GM12878 (cell line): ENCODE measurements around the gene FGFBP3.

Experiments
- BHLHE40 ChIP-seq, 2 experiments: fragments of 450-650 bp in 1 of 2; IDR thresholded peaks; 2 replicates each; pipeline ENCODE4 v1.6.1; 2011 to 2017; ENCODE audit warnings: low read depth in 2 of 2, borderline replicate concordance in 1 of 2, improper control_type of control experiment in 1 of 2, low read length in 1 of 2, mild to moderate bottlenecking in 1 of 2
- FOXK2 ChIP-seq: fragments of 450-650 bp; IDR thresholded peaks from 2 replicates; pipeline ENCODE4 v1.6.1; 2017; ENCODE audit warnings: mild to moderate bottlenecking, moderate library complexity
- HDGF ChIP-seq: fragments of 450-650 bp; IDR thresholded peaks from 2 replicates; pipeline ENCODE4 v1.6.1; 2016; ENCODE audit warnings: antibody characterized with exemption
- JUNB ChIP-seq: IDR thresholded peaks from 2 replicates; pipeline ENCODE4 v1.6.1; 2016; ENCODE audit warnings: antibody characterized with exemption, mild to moderate bottlenecking
- MYC ChIP-seq: IDR thresholded peaks from 2 replicates; pipeline ENCODE4 v1.6.1; 2011; ENCODE audit warnings: mild to moderate bottlenecking, low read length, moderate library complexity, inconsistent platforms; ENCODE audit not compliant: insufficient read depth, insufficient replicate concordance, insufficient read length, severe bottlenecking
- POLR2AphosphoS5 ChIP-seq: IDR thresholded peaks from 2 replicates; pipeline ENCODE4 v1.6.1; 2011; ENCODE audit warnings: mild to moderate bottlenecking, low read length, inconsistent platforms
- SIX5 ChIP-seq: IDR thresholded peaks from 2 replicates; pipeline ENCODE4 v1.6.1; 2011; ENCODE audit warnings: mild to moderate bottlenecking, low read depth, low read length, moderate library complexity; ENCODE audit not compliant: severe bottlenecking
- TAF1 ChIP-seq: IDR thresholded peaks from 2 replicates; pipeline ENCODE4 v1.6.1; 2011; ENCODE audit warnings: mild to moderate bottlenecking, low read depth, low read length, borderline replicate concordance
- TF ChIP-seq, protein P1 (sequence below): fragments of 450-650 bp; IDR thresholded peaks from 2 replicates; pipeline ENCODE4 v1.6.1; 2016; ENCODE audit warnings: mild to moderate bottlenecking, moderate library complexity, borderline replicate concordance
- TF ChIP-seq, protein P2 (sequence below): IDR thresholded peaks from 2 replicates; pipeline ENCODE4 v1.6.1; 2012; ENCODE audit warnings: low read depth, low read length, improper control_type of control experiment
- TF ChIP-seq, protein P3 (sequence below), 3 experiments: IDR thresholded peaks in 2 of 3; conservative IDR thresholded peaks in 1 of 3; 2 replicates each; pipeline ENCODE4 v1.5.1; 2011; ENCODE audit warnings: low read depth in 3 of 3, low read length in 3 of 3, mild to moderate bottlenecking in 3 of 3, control low read depth in 2 of 3, moderate library complexity in 2 of 3, inconsistent platforms in 1 of 3, mixed read lengths in 1 of 3; ENCODE audit not compliant: control insufficient read depth in 2 of 3, insufficient read depth in 1 of 3; ENCODE audit errors: extremely low read depth in 1 of 3

DNA sequence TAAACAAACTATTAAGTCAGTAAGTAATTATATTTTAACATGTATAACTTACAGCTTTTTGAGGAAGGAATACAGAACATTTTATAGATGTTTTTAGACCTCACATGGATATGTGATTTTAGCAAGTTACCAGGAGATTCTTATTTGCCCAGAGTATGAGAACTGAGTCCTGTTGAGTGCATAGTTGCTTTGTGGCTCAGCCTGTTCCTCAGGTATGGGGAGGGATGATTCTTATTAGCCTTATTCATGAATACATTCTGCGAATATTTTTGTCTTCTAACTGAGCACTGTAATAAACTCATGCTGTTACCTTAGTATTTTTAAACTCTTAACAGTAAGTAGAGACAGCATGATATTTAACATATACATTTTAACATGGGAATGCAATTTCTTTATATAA, 32.1 kb upstream of the FGFBP3 start:
- TF ChIP-seq, protein P1, sequence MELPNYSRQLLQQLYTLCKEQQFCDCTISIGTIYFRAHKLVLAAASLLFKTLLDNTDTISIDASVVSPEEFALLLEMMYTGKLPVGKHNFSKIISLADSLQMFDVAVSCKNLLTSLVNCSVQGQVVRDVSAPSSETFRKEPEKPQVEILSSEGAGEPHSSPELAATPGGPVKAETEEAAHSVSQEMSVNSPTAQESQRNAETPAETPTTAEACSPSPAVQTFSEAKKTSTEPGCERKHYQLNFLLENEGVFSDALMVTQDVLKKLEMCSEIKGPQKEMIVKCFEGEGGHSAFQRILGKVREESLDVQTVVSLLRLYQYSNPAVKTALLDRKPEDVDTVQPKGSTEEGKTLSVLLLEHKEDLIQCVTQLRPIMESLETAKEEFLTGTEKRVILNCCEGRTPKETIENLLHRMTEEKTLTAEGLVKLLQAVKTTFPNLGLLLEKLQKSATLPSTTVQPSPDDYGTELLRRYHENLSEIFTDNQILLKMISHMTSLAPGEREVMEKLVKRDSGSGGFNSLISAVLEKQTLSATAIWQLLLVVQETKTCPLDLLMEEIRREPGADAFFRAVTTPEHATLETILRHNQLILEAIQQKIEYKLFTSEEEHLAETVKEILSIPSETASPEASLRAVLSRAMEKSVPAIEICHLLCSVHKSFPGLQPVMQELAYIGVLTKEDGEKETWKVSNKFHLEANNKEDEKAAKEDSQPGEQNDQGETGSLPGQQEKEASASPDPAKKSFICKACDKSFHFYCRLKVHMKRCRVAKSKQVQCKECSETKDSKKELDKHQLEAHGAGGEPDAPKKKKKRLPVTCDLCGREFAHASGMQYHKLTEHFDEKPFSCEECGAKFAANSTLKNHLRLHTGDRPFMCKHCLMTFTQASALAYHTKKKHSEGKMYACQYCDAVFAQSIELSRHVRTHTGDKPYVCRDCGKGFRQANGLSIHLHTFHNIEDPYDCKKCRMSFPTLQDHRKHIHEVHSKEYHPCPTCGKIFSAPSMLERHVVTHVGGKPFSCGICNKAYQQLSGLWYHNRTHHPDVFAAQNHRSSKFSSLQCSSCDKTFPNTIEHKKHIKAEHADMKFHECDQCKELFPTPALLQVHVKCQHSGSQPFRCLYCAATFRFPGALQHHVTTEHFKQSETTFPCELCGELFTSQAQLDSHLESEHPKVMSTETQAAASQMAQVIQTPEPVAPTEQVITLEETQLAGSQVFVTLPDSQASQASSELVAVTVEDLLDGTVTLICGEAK, result no peak
- TF ChIP-seq POLR2AphosphoS5 (no peak), SIX5 (no peak), BHLHE40 (IDR thresholded peaks at IDR 0.05; ENCODE audit: borderline replicate concordance in 1 of 2, low read depth in 2 of 2, low read length in 1 of 2) (no peak), MYC (no peak), HDGF (no peak), FOXK2 (no peak), JUNB (no peak), TAF1 (no peak)
- TF ChIP-seq, protein P2, sequence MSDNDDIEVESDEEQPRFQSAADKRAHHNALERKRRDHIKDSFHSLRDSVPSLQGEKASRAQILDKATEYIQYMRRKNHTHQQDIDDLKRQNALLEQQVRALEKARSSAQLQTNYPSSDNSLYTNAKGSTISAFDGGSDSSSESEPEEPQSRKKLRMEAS, result no peak
- TF ChIP-seq, protein P3, sequence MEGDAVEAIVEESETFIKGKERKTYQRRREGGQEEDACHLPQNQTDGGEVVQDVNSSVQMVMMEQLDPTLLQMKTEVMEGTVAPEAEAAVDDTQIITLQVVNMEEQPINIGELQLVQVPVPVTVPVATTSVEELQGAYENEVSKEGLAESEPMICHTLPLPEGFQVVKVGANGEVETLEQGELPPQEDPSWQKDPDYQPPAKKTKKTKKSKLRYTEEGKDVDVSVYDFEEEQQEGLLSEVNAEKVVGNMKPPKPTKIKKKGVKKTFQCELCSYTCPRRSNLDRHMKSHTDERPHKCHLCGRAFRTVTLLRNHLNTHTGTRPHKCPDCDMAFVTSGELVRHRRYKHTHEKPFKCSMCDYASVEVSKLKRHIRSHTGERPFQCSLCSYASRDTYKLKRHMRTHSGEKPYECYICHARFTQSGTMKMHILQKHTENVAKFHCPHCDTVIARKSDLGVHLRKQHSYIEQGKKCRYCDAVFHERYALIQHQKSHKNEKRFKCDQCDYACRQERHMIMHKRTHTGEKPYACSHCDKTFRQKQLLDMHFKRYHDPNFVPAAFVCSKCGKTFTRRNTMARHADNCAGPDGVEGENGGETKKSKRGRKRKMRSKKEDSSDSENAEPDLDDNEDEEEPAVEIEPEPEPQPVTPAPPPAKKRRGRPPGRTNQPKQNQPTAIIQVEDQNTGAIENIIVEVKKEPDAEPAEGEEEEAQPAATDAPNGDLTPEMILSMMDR (IDR thresholded peaks at IDR 0.05 in 2 of 3, conservative IDR thresholded peaks at IDR 0.05 in 1 of 3; ENCODE audit: control insufficient read depth in 2 of 3, extremely low read depth in 1 of 3, insufficient read depth in 1 of 3, low read depth in 3 of 3, low read length in 3 of 3), result no peak
